ENCODE results near the gene KRTAP4-2. TPM values are rescaled to one million over a fixed set of nuclear protein-coding genes. Genes with fewer than 3 reads are reported as not detected.

Gene KRTAP4-2
- total RNA-seq (2016; rRNA removed; fragmentation: Illumina TruSeq; extraction: Trizol) (not detected in 2 replicates), polyA plus RNA-seq (2011; rRNA removed) (not detected in 2 replicates), polyA minus RNA-seq (2011; rRNA and poly(A)+ RNA removed; ENCODE audit: low replicate concordance) (not detected in 2 replicates), Bru-seq, nascent RNA (not detected), BruChase-seq, experiment 1, labeled RNA remaining after a 6-hour chase (not detected), BruChase-seq, experiment 2, labeled RNA remaining after a 2-hour chase (not detected)
- not detected in 2 replicates for total RNA-seq (2016; cell fraction: cytosol; rRNA removed; fragmentation: Illumina TruSeq; extraction: Trizol; ENCODE audit: low read depth)
- total RNA-seq (2016; cell fraction: insoluble cytoplasmic fraction; rRNA removed; fragmentation: Illumina TruSeq; extraction: Trizol): not detected in 2 replicates
- total RNA-seq (2016; cell fraction: membrane; rRNA removed; fragmentation: Illumina TruSeq; extraction: Trizol): not detected in 2 replicates
- not detected in 2 replicates for total RNA-seq (2016; cell fraction: nucleus; rRNA removed; fragmentation: Illumina TruSeq; extraction: Trizol)
- polyA plus RNA-seq (2011; cell fraction: cytosol; rRNA removed): not detected in 2 replicates
- polyA plus RNA-seq (2011; cell fraction: nucleus; rRNA removed): not detected in 2 replicates
- polyA plus RNA-seq (2012): not detected in 2 replicates
- not detected in 2 replicates for polyA plus RNA-seq (2016; cell fraction: cytosol; fragmentation: Illumina TruSeq; extraction: Trizol; ENCODE audit: low read depth)
- polyA plus RNA-seq (2016; cell fraction: insoluble cytoplasmic fraction; fragmentation: Illumina TruSeq; extraction: Trizol; ENCODE audit: low read depth): not detected in 2 replicates
- polyA plus RNA-seq (2016; cell fraction: membrane; fragmentation: Illumina TruSeq; extraction: Trizol; ENCODE audit: low read depth): not detected in 2 replicates
- polyA plus RNA-seq (2016; cell fraction: nucleus; fragmentation: Illumina TruSeq; extraction: Trizol; ENCODE audit: insufficient read depth, low read depth): not detected in 2 replicates
- not detected in 2 replicates for polyA minus RNA-seq (2011; cell fraction: cytosol; rRNA and poly(A)+ RNA removed)
- polyA minus RNA-seq (2011; cell fraction: nucleus; rRNA and poly(A)+ RNA removed): not detected in 2 replicates
- long read RNA-seq, experiment 1: 0 reads
- long read RNA-seq, experiment 2: 0 reads

DNA sequence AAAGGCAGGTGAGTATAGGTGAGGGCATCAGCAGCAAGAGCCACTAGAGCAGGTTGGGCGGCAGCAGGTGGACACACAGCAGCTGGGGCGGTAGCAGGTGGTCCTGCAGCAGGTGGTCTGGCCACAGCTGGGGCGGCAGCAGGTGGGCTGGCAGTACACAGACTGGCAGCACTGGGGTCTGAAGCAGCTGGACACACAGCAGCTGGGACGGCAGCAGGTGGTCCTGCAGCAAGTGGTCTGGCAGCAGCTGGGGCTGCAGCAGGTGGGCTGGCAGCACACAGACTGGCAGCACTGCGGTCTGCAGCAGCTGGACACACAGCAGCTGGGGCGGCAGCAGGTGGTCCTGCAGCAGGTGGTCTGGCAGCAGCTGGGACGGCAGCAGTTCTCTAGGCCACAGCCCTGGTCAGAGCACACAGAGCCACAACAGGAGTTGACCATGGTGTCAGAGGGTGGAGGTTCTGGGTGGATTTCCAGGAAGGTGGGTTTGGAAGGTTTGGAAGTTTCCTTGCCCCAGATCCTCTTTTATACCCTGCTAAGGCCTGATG lies at the start of gene KRTAP4-2:
TSS of gene KRTAP4-2 (minus strand) at position 495 of the 545 bp plus-strand sequence. CDS start at position 438, 57 bp downstream.
- Histone ChIP-seq H3K4me2 (ENCODE audit: low read depth, low read length) (no peak within 1 kb of the TSS), H2AFZ (ENCODE audit: low read length) (no peak within 1 kb of the TSS), H3K4me3 (replicated peaks in 1 of 3; ENCODE audit: insufficient read depth in 1 of 3, low read depth in 2 of 3, low read length in 3 of 3) (no peak within 1 kb of the TSS), H3K27ac (ENCODE audit: extremely low read length, insufficient read depth, low read length) (no peak within 1 kb of the TSS), H3K79me2 (ENCODE audit: insufficient read depth, low read length) (no peaks in the 10 kb centered on the region), H3K27me3 (ENCODE audit: control insufficient read depth in 1 of 2, insufficient read depth in 2 of 2, low read length in 2 of 2) (peaks cover 0 to 33% of the 10 kb centered on the region in 2 experiments; a peak in 3 of 5 replicates), H3K9ac (ENCODE audit: insufficient read depth, low read depth, low read length) (no peak within 1 kb of the TSS), H3K4me1 (ENCODE audit: insufficient read depth, low read length) (no peaks in the 10 kb centered on the region), H3K9me3 (ENCODE audit: low read length) (no peaks in the 10 kb centered on the region), H4K20me1 (ENCODE audit: insufficient read depth, low read length) (no peaks in the 10 kb centered on the region), H3K36me3 (replicated peaks in 1 of 2; ENCODE audit: control insufficient read depth in 1 of 2, insufficient read depth in 2 of 2, low read length in 2 of 2) (no peaks in the 10 kb centered on the region)
- BruUV-seq (replicated peaks): no TSS peak
- TF ChIP-seq POLR2G (IDR thresholded peaks at IDR 0.05; ENCODE audit: low read depth, low read length) (no peak), HMG20B (CRISPR knock-in tag; conservative IDR thresholded peaks at IDR 0.05) (no peak), NR2F1 (CRISPR knock-in tag; IDR thresholded peaks at IDR 0.05) (no peak), SP1 (IDR thresholded peaks at IDR 0.05) (no peak), SP1 (CRISPR knock-in tag; IDR thresholded peaks at IDR 0.05) (no peak), ZNF138 (CRISPR knock-in tag; IDR thresholded peaks at IDR 0.05; ENCODE audit: low read depth) (no peak), ATM (IDR thresholded peaks at IDR 0.05; ENCODE audit: borderline replicate concordance) (no peak), STAG1 (CRISPR knock-in tag; IDR thresholded peaks at IDR 0.05) (no peak), ZIK1 (CRISPR knock-in tag; IDR thresholded peaks at IDR 0.05; ENCODE audit: borderline replicate concordance, low read depth) (no peak), GLI4 (CRISPR knock-in tag; IDR thresholded peaks at IDR 0.05; ENCODE audit: borderline replicate concordance) (no peak), NCOR1 (IDR thresholded peaks at IDR 0.05; ENCODE audit: borderline replicate concordance, low read length) (no peak), ZFAT (CRISPR knock-in tag; conservative IDR thresholded peaks at IDR 0.05) (no peak), ZZZ3 (CRISPR knock-in tag; IDR thresholded peaks at IDR 0.05; ENCODE audit: borderline replicate concordance) (no peak), MAFG (CRISPR knock-in tag; IDR thresholded peaks at IDR 0.05) (no peak), ZNF460 (CRISPR knock-in tag; IDR thresholded peaks at IDR 0.05; ENCODE audit: borderline replicate concordance) (no peak)
- TF ChIP-seq, protein P1, sequence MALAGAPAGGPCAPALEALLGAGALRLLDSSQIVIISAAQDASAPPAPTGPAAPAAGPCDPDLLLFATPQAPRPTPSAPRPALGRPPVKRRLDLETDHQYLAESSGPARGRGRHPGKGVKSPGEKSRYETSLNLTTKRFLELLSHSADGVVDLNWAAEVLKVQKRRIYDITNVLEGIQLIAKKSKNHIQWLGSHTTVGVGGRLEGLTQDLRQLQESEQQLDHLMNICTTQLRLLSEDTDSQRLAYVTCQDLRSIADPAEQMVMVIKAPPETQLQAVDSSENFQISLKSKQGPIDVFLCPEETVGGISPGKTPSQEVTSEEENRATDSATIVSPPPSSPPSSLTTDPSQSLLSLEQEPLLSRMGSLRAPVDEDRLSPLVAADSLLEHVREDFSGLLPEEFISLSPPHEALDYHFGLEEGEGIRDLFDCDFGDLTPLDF (CRISPR knock-in tag; IDR thresholded peaks at IDR 0.05): no peak
- TF ChIP-seq, protein P2, sequence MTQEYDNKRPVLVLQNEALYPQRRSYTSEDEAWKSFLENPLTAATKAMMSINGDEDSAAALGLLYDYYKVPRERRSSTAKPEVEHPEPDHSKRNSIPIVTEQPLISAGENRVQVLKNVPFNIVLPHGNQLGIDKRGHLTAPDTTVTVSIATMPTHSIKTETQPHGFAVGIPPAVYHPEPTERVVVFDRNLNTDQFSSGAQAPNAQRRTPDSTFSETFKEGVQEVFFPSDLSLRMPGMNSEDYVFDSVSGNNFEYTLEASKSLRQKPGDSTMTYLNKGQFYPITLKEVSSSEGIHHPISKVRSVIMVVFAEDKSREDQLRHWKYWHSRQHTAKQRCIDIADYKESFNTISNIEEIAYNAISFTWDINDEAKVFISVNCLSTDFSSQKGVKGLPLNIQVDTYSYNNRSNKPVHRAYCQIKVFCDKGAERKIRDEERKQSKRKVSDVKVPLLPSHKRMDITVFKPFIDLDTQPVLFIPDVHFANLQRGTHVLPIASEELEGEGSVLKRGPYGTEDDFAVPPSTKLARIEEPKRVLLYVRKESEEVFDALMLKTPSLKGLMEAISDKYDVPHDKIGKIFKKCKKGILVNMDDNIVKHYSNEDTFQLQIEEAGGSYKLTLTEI (CRISPR knock-in tag; conservative IDR thresholded peaks at IDR 0.05): no peak
- CTCF ChIA-PET (ENCODE audit: low intra/inter-chr PET ratio, low total read pairs): no interaction called here
- intact Hi-C loops (cut with micrococcal nuclease; ENCODE audit: unreplicated experiment) (loop anchor here (10.0 kb wide), 1 partner anchor 273 kb away; no protein-coding TSS in a partner anchor), in situ Hi-C loops (cut with HindIII; ENCODE audit: extremely low pct_ligation_motif_present, low pct_unique_long_range_greater_than_20kb) (no loop called here)
- WGBS (ENCODE audit: low lambda C conversion rate): 38% methylated on average over 3 of the region's 7 CpGs
- no peak for ATAC-seq
- POLR2A ChIA-PET: no interaction called here
- DNase-seq (ENCODE audit: low spot score): no peak
- FAIRE-seq: no peak

All from HepG2 (cell line).